ENCODE measurements around the gene CER1. TPM values are rescaled to one million over a fixed set of nuclear protein-coding genes. Genes with fewer than 3 reads are reported as not detected.
A peak's percentile ranks its signal among the peaks of the same experiment; 100 is the strongest.

The CER1 gene
- total RNA-seq, 1 donor from 2014 or later: 5.2 TPM

GRCh38 chr9:14752271-14752670 is 29.7 kb upstream of the CER1 start:
- Mint-ChIP-seq H3K36me3 (ENCODE audit: low read depth, unreplicated experiment) (no peaks in the 10 kb centered on the region), H3K27me3 (ENCODE audit: unreplicated experiment) (peaks cover under 1% of the 10 kb centered on the region), H3K4me1 (ENCODE audit: unreplicated experiment) (peaks cover 52% of the 10 kb centered on the region), H3K9me3 (ENCODE audit: unreplicated experiment) (no peaks in the 10 kb centered on the region), H3K4me3 (ENCODE audit: unreplicated experiment) (no peak overlapping the region), H3K27ac (ENCODE audit: unreplicated experiment) (peak overlapping the region; percentile 94)
- TF ChIP-seq CTCF (IDR thresholded peaks at IDR 0.05; ENCODE audit: unreplicated experiment): no peak
- DNase-seq (ENCODE audit: low spot score): no peak

GRCh38 chr9:14750821-14751220 is 28.3 kb upstream of the CER1 start:
- no peak for DNase-seq (ENCODE audit: low spot score)
- Mint-ChIP-seq H3K9me3 (ENCODE audit: unreplicated experiment) (no peaks in the 10 kb centered on the region), H3K27ac (ENCODE audit: unreplicated experiment) (peak overlapping the region; percentile 75), H3K27me3 (ENCODE audit: unreplicated experiment) (peaks cover 1% of the 10 kb centered on the region), H3K4me3 (ENCODE audit: unreplicated experiment) (no peak overlapping the region), H3K4me1 (ENCODE audit: unreplicated experiment) (peaks cover 66% of the 10 kb centered on the region), H3K36me3 (ENCODE audit: low read depth, unreplicated experiment) (no peaks in the 10 kb centered on the region)
- TF ChIP-seq CTCF (IDR thresholded peaks at IDR 0.05; ENCODE audit: unreplicated experiment): no peak

GRCh38 chr9:14749741-14750211 is 27.2 kb upstream of the CER1 start:
- Mint-ChIP-seq H3K4me3 (ENCODE audit: unreplicated experiment) (no peak overlapping the region), H3K27me3 (ENCODE audit: unreplicated experiment) (peaks cover 1% of the 10 kb centered on the region), H3K27ac (ENCODE audit: unreplicated experiment) (peak overlapping the region; percentile 15), H3K9me3 (ENCODE audit: unreplicated experiment) (no peaks in the 10 kb centered on the region), H3K36me3 (ENCODE audit: low read depth, unreplicated experiment) (no peaks in the 10 kb centered on the region), H3K4me1 (ENCODE audit: unreplicated experiment) (peaks cover 72% of the 10 kb centered on the region)
- no peak for DNase-seq (ENCODE audit: low spot score)
- no peak for TF ChIP-seq CTCF (IDR thresholded peaks at IDR 0.05; ENCODE audit: unreplicated experiment)

GRCh38 chr9:14748373-14748772 is 25.8 kb upstream of the CER1 start:
- H3K36me3 Mint-ChIP-seq (ENCODE audit: low read depth, unreplicated experiment): no peaks in the 10 kb centered on the region
- peaks cover 1% of the 10 kb centered on the region for H3K27me3 Mint-ChIP-seq (ENCODE audit: unreplicated experiment)
- no peaks in the 10 kb centered on the region for H3K9me3 Mint-ChIP-seq (ENCODE audit: unreplicated experiment)
- no peak for DNase-seq (ENCODE audit: low spot score)
- H3K4me1 Mint-ChIP-seq (ENCODE audit: unreplicated experiment): peaks cover 66% of the 10 kb centered on the region
- no peak overlapping the region for H3K27ac Mint-ChIP-seq (ENCODE audit: unreplicated experiment)
- H3K4me3 Mint-ChIP-seq (ENCODE audit: unreplicated experiment): no peak overlapping the region
- TF ChIP-seq CTCF (IDR thresholded peaks at IDR 0.05; ENCODE audit: unreplicated experiment): no peak

GRCh38 chr9:14747111-14747510 is 24.6 kb upstream of the CER1 start:
- Mint-ChIP-seq H3K27me3 (ENCODE audit: unreplicated experiment) (peaks cover 1% of the 10 kb centered on the region), H3K4me3 (ENCODE audit: unreplicated experiment) (peak overlapping the region; percentile 26), H3K4me1 (ENCODE audit: unreplicated experiment) (peaks cover 56% of the 10 kb centered on the region), H3K27ac (ENCODE audit: unreplicated experiment) (peak overlapping the region; percentile 91), H3K36me3 (ENCODE audit: low read depth, unreplicated experiment) (no peaks in the 10 kb centered on the region), H3K9me3 (ENCODE audit: unreplicated experiment) (no peaks in the 10 kb centered on the region)
- TF ChIP-seq CTCF (IDR thresholded peaks at IDR 0.05; ENCODE audit: unreplicated experiment): no peak
- no peak for DNase-seq (ENCODE audit: low spot score)
